T-helper 17 cell (primary cell): ENCODE measurements around the gene RPS6KA2. TPM values are rescaled to one million over a fixed set of nuclear protein-coding genes. Genes with fewer than 3 reads are reported as not detected.

Experiments used
- ATAC-seq: fragments of 150-1000 bp; cut with Tn5 transposase; 2 replicates; pipeline ENCODE4 v1.10.0; 2021; ENCODE audit warnings: mild to moderate bottlenecking, moderate library complexity
- DNase-seq, 3 donors: peaks; one replicate each; pipeline versions ENCODE4 v3.0.0 to v3.0.0-alpha.2; 2020 to 2021
- H3K9me3 ChIP-seq: one replicate; pipeline ENCODE4 v1.7.0; 2013; ENCODE audit warnings: low read length, mild to moderate bottlenecking; ENCODE audit not compliant: control insufficient read depth, poor library complexity, severe bottlenecking
- H3K27ac Mint-ChIP-seq: one replicate; pipeline ENCODE4 v1.8.0; 2022; ENCODE audit warnings: mild to moderate bottlenecking, moderate library complexity, mixed read lengths
- H3K27me3 Mint-ChIP-seq: one replicate; pipeline ENCODE4 v1.8.0; 2022; ENCODE audit warnings: mixed read lengths
- H3K36me3 Mint-ChIP-seq: one replicate; pipeline ENCODE4 v1.8.0; 2022; ENCODE audit warnings: low read depth, mixed read lengths
- H3K4me1 Mint-ChIP-seq: one replicate; pipeline ENCODE4 v1.8.0; 2022; ENCODE audit warnings: mild to moderate bottlenecking, mixed read lengths
- H3K4me3 Mint-ChIP-seq: one replicate; pipeline ENCODE4 v1.8.0; 2022; ENCODE audit warnings: mild to moderate bottlenecking, moderate library complexity, mixed read lengths
- total RNA-seq, 4 donors: library from RNA in 2 of 4; stranded (reverse) in 2 of 4; gene quantifications; one replicate each; pipeline ENCODE4 v1.2.3 and lab custom pipeline; 2022 to 2026

Gene RPS6KA2
- total RNA-seq, 2 donors from 2014 or later = 3.3 to 5.9 TPM

DNA sequence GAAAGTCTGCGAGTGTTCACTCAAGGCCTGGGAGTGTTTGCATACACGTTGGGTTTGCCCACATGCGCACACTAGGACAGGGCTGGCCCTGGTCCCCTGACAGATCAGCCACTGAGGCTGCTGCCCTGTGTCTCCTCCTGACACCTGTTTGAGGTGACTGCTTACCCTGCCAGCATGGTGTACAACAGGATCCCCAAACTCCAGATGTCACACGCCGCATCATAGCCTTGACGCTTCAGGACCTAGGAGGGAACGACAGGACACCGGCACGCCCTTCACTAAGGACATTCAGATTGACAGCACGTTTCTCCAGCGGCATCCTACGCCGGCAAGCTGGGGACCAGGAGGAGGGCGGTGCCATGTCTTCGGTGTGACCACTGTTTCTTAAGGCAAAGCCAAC is 207.3 kb downstream of the RPS6KA2 start:
- ATAC-seq = no peak

GRCh38 chr6:166419286-166419685 is 207.8 kb downstream of the RPS6KA2 start:
- Mint-ChIP-seq H3K4me3 (peak overlapping the region; percentile 60), H3K27ac (peak overlapping the region; percentile 89), H3K4me1 (peaks cover 55% of the 10 kb centered on the region), H3K27me3 (no peaks in the 10 kb centered on the region), H3K36me3 (peaks cover 10% of the 10 kb centered on the region)
- H3K9me3 ChIP-seq = no peaks in the 10 kb centered on the region
- ATAC-seq (peak; percentile 54), DNase-seq (no peak)

More for the DNA sequence above, 207.3 kb downstream of the RPS6KA2 start:
- H3K9me3 ChIP-seq = no peaks in the 10 kb centered on the region
- H3K27me3 Mint-ChIP-seq = no peaks in the 10 kb centered on the region
- peaks cover 52% of the 10 kb centered on the region for H3K4me1 Mint-ChIP-seq
- peak overlapping the region; percentile 60 for H3K4me3 Mint-ChIP-seq
- peak overlapping the region; percentile 89 for H3K27ac Mint-ChIP-seq
- no peak for DNase-seq
- peaks cover 10% of the 10 kb centered on the region for H3K36me3 Mint-ChIP-seq

DNA sequence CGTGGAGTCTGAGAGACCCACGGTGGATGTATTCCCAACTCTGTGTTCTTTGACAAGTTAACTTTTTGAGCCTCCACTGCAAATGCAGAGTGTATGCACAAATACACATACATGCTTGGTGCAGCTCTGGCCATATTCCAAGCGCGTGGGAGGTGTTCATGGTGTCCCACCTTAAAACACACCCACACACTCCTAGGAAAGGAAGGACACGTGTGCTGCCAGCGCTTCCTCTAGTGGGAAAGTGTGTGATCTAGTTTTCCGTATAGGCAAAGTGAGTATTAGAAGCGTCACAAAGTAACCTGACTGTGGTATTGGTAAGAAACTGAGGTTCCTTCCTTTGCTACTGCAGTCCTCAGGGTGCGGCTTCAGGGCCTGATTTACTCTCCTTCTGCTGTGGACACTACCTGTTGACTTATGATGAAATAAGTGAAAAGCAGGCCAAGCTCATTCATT is 208.3 kb downstream of the RPS6KA2 start:
- H3K27me3 Mint-ChIP-seq = no peaks in the 10 kb centered on the region
- H3K36me3 Mint-ChIP-seq = peaks cover 10% of the 10 kb centered on the region
- DNase-seq = no peak
- H3K9me3 ChIP-seq = no peaks in the 10 kb centered on the region
- peak overlapping the region; percentile 89 for H3K27ac Mint-ChIP-seq
- ATAC-seq = no peak
- H3K4me3 Mint-ChIP-seq = no peak overlapping the region
- H3K4me1 Mint-ChIP-seq = peaks cover 57% of the 10 kb centered on the region

DNA sequence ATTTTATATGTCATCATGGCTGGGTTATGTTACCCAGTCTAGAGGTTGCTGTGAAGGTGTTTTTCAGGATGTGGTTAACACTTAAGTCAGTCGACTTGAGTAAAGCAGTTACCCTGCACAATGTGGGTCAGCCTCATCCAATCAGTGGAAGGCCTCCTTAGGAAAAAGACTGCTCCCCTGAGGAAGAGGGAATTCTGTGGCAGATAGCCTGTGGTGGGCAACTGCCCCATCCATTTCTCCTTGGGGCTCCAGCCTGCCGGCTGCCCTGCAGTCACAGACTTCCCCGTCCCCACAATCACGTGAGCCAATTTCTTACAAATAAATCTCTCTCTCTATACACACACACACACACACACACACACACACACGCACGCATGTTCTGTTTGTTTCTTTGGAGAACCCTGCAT is 209.8 kb downstream of the RPS6KA2 start:
- H3K9me3 ChIP-seq = no peaks in the 10 kb centered on the region
- peaks cover 63% of the 10 kb centered on the region for H3K4me1 Mint-ChIP-seq
- peak overlapping the region; percentile 89 for H3K27ac Mint-ChIP-seq
- H3K36me3 Mint-ChIP-seq = peaks cover 10% of the 10 kb centered on the region
- ATAC-seq (peak; percentile 88), DNase-seq (peak in 2 of 3 donors; percentile 31 to 32)
- peak overlapping the region; percentile 68 for H3K4me3 Mint-ChIP-seq
- H3K27me3 Mint-ChIP-seq = no peaks in the 10 kb centered on the region

GRCh38 chr6:166415833-166416347 is 211.2 kb downstream of the RPS6KA2 start:
- peak overlapping the region; percentile 68 for H3K4me3 Mint-ChIP-seq
- H3K9me3 ChIP-seq = no peaks in the 10 kb centered on the region
- no peak for DNase-seq
- H3K27me3 Mint-ChIP-seq = no peaks in the 10 kb centered on the region
- peaks cover 68% of the 10 kb centered on the region for H3K4me1 Mint-ChIP-seq
- H3K36me3 Mint-ChIP-seq = peaks cover 10% of the 10 kb centered on the region
- peak overlapping the region; percentile 89 for H3K27ac Mint-ChIP-seq
- ATAC-seq = no peak

DNA sequence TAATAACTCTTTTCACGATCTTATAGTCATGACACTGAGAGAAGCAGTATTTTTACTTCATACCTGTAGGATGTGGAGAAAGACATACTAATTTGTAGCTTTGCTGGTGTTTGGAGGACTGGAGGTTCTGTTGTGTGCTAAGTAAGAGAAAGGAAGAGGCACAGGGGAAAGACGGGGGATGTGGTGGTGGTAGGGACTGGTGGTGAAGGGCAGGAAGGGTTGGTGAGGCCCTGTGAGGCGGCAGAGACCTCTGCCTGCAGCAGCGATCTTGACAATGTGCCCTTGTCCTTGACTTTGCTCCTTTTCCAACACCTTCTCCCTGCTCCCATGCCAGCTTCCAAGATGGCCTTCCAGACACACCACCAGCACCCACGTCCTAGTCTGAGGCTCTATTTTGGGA is 211.7 kb downstream of the RPS6KA2 start:
- ATAC-seq (peak; percentile 45), DNase-seq (no peak)
- Mint-ChIP-seq H3K36me3 (peaks cover 10% of the 10 kb centered on the region), H3K27me3 (no peaks in the 10 kb centered on the region), H3K4me3 (peak overlapping the region; percentile 68), H3K27ac (peak overlapping the region; percentile 89), H3K4me1 (peaks cover 68% of the 10 kb centered on the region)
- H3K9me3 ChIP-seq = no peaks in the 10 kb centered on the region

GRCh38 chr6:166413491-166413951 is 213.5 kb downstream of the RPS6KA2 start:
- Mint-ChIP-seq H3K36me3 (peaks cover 10% of the 10 kb centered on the region), H3K4me3 (peak overlapping the region; percentile 68), H3K27ac (peak overlapping the region; percentile 89), H3K4me1 (peaks cover 59% of the 10 kb centered on the region), H3K27me3 (no peaks in the 10 kb centered on the region)
- no peaks in the 10 kb centered on the region for H3K9me3 ChIP-seq
- ATAC-seq = peak; percentile 29
- no peak for DNase-seq

- H3K36me3 Mint-ChIP-seq = peaks cover 10% of the 10 kb centered on the region
- H3K27me3 Mint-ChIP-seq = no peaks in the 10 kb centered on the region
- no peak for DNase-seq
- ATAC-seq = no peak
- no peaks in the 10 kb centered on the region for H3K9me3 ChIP-seq
- peak overlapping the region; percentile 68 for H3K4me3 Mint-ChIP-seq
- peak overlapping the region; percentile 89 for H3K27ac Mint-ChIP-seq
- peaks cover 59% of the 10 kb centered on the region for H3K4me1 Mint-ChIP-seq
Observed at GRCh38 chr6:166412911-166413384, 214.1 kb downstream of the RPS6KA2 start.

- Mint-ChIP-seq H3K36me3 (peaks cover 10% of the 10 kb centered on the region), H3K4me1 (peaks cover 59% of the 10 kb centered on the region), H3K27me3 (no peaks in the 10 kb centered on the region), H3K4me3 (peak overlapping the region; percentile 82), H3K27ac (peak overlapping the region; percentile 89)
- DNase-seq = no peak
- no peaks in the 10 kb centered on the region for H3K9me3 ChIP-seq
- ATAC-seq = no peak
Observed at GRCh38 chr6:166412156-166412910, 214.7 kb downstream of the RPS6KA2 start.

DNA sequence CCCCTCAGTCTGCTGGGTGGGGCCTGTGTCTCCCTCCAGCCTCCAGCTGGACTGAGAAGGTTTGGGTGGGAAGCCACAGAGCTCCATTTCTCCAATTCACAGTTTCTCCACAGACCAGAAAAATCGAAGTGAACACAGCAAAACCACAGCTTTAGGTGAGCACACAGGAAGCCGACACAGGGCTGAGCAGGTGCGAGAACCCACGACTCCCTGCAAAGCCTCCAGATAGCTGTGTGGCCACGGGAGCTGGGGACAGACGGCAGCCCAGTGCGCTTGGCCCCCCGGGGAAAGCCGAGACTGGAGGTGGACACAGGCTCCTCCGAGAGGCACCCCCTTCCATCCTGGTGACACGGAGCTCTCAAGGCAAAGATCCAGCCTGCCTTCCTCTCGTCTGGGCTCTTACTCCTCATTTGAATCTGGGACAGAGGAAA is 215.3 kb downstream of the RPS6KA2 start:
- ATAC-seq (peak; percentile 72), DNase-seq (no peak)
- peaks cover 56% of the 10 kb centered on the region for H3K4me1 Mint-ChIP-seq
- H3K27me3 Mint-ChIP-seq = no peaks in the 10 kb centered on the region
- H3K27ac Mint-ChIP-seq = peak overlapping the region; percentile 89
- H3K36me3 Mint-ChIP-seq = peaks cover 10% of the 10 kb centered on the region
- peak overlapping the region; percentile 82 for H3K4me3 Mint-ChIP-seq
- no peaks in the 10 kb centered on the region for H3K9me3 ChIP-seq

GRCh38 chr6:166411271-166411670 is 215.8 kb downstream of the RPS6KA2 start:
- H3K4me3 Mint-ChIP-seq = peak overlapping the region; percentile 82
- H3K27ac Mint-ChIP-seq = peak overlapping the region; percentile 89
- H3K9me3 ChIP-seq = no peaks in the 10 kb centered on the region
- ATAC-seq = peak; percentile 26
- H3K36me3 Mint-ChIP-seq = peaks cover 8% of the 10 kb centered on the region
- peaks cover 51% of the 10 kb centered on the region for H3K4me1 Mint-ChIP-seq
- H3K27me3 Mint-ChIP-seq = no peaks in the 10 kb centered on the region
- no peak for DNase-seq

DNA sequence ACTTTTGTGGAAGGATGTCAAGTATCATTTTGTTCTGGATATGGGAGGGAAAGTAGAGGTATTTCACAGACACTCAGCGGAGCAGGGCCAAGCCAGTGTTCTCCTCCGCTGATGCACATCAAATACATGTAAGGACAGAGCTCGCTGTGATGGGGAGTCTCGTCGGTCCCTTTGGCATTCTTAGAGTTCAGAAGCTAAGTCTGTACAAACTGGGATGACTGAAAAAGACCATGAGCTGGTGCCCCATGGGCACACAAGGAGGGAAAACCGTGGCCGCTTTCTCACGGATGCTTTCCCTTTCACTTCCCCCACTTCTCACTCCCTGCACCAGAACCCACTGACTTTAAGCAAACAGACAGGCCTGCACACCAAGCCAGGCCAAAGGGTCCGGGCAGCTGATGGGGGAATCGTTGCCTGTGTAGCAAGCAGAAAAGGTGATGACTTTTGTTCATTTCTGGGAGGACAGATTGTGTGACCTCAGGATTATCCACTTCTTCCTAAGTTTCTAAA is 216.6 kb downstream of the RPS6KA2 start:
- H3K36me3 Mint-ChIP-seq = peaks cover 4% of the 10 kb centered on the region
- H3K9me3 ChIP-seq = no peaks in the 10 kb centered on the region
- peak overlapping the region; percentile 39 for H3K4me3 Mint-ChIP-seq
- H3K4me1 Mint-ChIP-seq = peaks cover 43% of the 10 kb centered on the region
- ATAC-seq = no peak
- H3K27ac Mint-ChIP-seq = peak overlapping the region; percentile 89
- H3K27me3 Mint-ChIP-seq = no peaks in the 10 kb centered on the region
- DNase-seq = no peak

- no peak for ATAC-seq
- DNase-seq = no peak
- H3K4me1 Mint-ChIP-seq = peaks cover 33% of the 10 kb centered on the region
- no peak overlapping the region for H3K4me3 Mint-ChIP-seq
- H3K27me3 Mint-ChIP-seq = no peaks in the 10 kb centered on the region
- H3K36me3 Mint-ChIP-seq = no peaks in the 10 kb centered on the region
- no peaks in the 10 kb centered on the region for H3K9me3 ChIP-seq
- peak overlapping the region; percentile 89 for H3K27ac Mint-ChIP-seq
Observed at GRCh38 chr6:166408936-166409755, 217.9 kb downstream of the RPS6KA2 start.
